CD4-positive, alpha-beta T cell treated with Interleukin-2 at 100 ng/mL for 4 hours (primary cell): ENCODE data around the gene CARS2.
"Not testable (repeated sequence)": the region's sequence is repeated elsewhere in the genome, so short reads cannot be mapped to it uniquely, and the experiment has no call there.

Experiments
- DNase-seq: peaks from one replicate; pipeline ENCODE4 v3.0.0-alpha.2; 2020; ENCODE audit warnings: low spot score

Gene CARS2

GRCh38 chr13:110637747-110638146 lies 68.2 kb downstream of the CARS2 start:
- no peak for DNase-seq

DNA sequence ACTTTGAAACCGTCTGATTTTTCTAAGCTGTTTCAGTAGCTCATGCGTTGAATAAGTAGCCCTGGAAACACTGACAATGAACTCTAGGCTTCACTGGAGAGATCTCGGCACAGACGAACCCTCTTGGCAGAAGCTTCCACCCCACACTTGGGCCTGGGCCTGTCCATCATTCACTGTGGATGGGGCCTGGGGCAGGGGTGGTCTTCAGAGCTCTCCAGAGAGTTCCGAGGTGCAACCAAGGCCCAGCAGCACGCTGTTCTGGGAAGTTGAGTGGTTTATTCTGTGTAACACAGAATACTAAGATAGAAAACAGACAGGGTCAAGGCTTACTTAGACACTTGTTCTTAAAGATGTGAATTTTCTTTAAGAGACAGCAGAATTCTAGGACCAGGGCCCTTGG lies 68.6 kb downstream of the CARS2 start:
- no peak for DNase-seq

DNA sequence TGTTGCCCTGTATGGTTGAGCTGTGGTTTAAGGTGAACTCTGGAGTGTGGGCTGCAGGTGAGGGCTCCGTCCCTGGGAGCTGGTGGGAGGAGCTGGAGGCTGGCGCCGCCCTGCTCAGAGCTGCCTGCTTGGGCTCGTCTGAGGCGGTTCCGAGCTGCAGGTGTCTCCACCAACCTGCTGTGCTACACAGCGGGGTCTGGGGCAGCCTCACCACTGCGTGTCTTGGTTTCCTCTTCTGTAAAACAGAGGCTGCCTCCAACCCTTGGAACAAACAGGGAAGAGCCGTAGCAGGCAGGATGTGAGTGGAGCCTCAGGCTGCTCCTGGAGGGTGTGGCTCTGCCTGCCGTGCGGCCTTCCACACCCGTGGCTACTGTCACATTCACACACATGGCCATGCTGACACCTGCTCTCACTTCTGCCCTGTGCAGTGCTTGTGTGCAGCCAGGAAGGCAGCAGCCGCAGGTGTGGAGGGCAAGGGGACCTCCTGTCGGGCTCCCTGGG lies 69.2 kb downstream of the CARS2 start:
- no peak for DNase-seq

- DNase-seq, result no peak
Measured at GRCh38 chr13:110636053-110636475, 69.9 kb downstream of the CARS2 start.

DNA sequence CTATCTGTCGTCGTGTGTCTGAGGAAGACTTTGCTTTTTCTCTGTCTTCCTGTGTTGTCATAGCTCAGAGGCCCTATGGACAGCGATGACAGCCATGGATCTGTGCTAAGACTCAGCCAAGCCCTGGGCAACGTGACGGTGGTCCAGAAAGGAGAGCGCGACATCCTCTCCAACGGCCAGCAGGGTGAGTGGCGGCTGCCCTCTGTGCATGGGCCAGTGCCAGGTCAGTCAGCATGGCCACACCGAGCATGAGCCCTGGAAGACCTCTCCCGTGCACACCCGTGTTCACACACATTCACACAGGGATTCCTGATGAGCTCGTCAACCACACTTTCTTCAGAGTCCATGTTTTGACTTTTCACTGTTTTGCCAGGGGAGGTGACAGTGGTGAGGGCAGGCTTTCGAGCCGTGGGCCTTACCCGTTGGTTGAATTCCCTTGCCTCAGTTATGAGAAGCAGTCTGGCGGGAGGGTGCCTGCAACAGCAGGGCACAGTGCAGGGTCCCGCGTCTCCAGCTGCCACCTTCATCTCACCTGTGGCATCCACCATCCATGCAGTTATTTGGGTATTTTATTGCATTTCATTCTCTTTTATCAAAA lies 70.4 kb downstream of the CARS2 start:
- DNase-seq, result no peak

- no peak for DNase-seq
Measured at GRCh38 chr13:110634558-110634957, 71.4 kb downstream of the CARS2 start.

GRCh38 chr13:110633776-110634175 lies 72.1 kb downstream of the CARS2 start:
- no peak for DNase-seq

DNA sequence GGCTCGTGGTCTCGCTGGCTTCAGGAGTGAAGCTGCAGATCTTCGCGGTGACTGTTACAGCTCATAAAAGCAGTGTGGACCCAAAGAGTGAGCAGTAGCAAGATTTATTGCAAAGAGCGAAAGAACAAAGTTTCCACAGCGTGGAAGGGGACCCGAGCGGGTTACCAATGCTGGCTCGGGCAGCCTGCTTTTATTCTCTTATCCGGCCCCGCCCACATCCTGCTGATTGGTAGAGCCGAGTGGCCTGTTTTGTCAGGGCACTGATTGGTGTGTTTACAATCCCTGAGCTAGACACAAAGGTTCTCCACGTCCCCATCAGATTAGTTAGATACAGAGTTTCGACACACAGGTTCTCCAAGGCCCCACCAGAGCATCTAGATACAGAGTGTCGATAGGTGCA lies 73.7 kb downstream of the CARS2 start:
- DNase-seq, result not testable (repeated sequence)

- no peak for DNase-seq
Measured at GRCh38 chr13:110630566-110631119, 75.3 kb downstream of the CARS2 start.

DNA sequence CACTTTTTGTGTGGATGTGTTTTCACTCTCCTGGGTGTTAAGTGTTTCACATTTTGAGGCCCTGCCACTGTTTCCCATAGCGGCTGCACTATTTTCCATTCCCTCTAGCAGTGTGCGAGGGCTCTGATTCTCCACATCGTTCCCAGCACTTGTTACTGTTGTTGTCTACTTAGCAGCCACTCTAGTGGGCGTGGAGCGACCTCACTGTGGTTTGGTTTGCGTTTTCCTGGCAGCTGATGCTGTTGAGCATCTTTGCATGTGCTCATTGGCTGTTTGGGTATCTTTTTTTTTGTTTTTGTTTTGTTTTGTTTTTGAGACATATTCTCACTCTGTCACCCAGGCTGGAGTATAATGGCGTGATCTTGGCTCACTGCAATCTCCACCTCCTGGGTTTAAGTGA lies 76.2 kb downstream of the CARS2 start:
- DNase-seq, result peak; percentile 23

GRCh38 chr13:110628952-110629701 lies 76.8 kb downstream of the CARS2 start:
- no peak for DNase-seq

GRCh38 chr13:110628477-110628793 lies 77.5 kb downstream of the CARS2 start:
- DNase-seq, result no peak

DNA sequence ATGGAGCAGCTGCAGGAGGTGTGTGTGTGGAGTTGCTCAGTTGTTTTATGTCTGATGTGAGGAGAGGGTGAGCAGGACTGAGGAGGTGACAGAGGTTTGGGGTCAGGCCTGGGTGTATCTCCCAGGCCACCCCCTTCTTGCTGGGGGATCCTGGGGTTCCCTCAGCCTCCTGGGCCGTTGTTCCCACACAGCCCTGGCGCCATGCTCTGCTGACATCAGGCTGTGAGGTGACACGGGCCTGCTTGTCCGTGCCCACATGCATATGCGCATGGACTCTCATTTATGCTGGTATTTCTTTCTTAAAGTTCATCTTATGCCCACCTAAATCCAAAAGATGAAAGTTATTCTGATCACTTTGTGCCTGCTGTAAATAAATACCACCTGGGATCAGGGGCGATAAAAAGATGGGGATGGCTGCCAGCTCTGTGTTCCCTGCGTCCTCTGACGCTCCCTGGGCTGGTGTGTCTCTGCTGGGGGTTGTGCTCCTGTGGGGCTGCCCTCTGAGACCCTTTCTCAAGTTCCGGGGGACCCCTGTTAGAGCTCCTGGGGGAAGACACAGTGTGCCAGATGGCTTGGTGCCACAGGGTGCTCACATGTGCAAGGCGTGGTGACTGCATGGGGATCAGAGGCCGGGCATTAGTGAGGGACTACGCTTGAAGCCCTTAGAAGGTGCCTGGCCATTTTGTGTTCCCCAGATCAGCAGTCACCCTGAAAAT lies 78.0 kb downstream of the CARS2 start:
- DNase-seq, result no peak

- no peak for DNase-seq
Measured at GRCh38 chr13:110627351-110627750, 78.6 kb downstream of the CARS2 start.

DNA sequence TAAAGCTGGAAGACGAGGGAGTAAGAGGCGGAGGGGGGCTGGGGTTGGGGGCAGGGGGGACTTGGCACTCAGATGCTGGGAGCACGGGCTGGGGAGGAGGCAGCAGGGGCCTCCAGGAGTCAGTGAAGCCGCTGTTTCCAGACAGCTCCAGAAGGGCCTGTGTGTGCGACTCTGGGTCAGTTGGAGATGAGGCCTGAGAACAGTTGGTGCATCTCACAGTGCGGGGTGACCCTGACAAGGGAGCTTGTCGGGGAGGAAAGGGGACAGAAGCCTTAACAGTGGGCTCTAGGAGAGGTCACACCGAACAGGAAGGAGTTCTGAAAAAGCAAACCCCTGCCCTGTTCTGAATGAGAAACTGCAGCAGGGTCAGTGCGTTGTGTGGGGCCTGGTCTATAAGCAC lies 79.4 kb downstream of the CARS2 start:
- DNase-seq, result no peak

DNA sequence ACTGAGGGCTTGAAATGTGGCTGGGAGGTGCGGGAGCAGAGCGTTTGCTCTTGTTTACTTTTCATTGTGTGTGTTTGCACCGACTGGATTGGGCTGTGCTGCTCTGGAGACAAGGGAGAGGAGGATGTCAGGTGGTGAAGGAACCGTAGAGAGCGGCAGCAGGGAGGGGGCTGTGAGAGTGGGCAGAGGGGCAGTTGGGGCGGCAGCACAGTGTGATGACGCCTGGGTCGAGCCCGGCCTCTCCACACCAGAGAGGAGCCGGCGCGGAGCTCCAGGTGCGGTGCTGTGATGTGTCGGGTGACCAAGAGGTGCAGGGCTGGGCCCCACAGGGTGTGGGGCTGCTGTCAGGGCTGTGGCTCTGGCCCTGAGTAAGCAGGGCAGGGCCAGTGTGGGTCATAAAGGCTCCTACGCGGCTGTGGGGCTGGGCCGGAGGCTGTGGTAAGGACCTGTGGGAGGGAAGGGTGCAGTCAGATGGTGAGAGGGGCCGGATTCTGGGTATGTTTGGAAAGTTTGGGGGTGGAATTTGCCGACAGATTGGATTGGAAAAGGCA lies 80.1 kb downstream of the CARS2 start:
- DNase-seq, result no peak

GRCh38 chr13:110624766-110625756 lies 80.9 kb downstream of the CARS2 start:
- no peak for DNase-seq

DNA sequence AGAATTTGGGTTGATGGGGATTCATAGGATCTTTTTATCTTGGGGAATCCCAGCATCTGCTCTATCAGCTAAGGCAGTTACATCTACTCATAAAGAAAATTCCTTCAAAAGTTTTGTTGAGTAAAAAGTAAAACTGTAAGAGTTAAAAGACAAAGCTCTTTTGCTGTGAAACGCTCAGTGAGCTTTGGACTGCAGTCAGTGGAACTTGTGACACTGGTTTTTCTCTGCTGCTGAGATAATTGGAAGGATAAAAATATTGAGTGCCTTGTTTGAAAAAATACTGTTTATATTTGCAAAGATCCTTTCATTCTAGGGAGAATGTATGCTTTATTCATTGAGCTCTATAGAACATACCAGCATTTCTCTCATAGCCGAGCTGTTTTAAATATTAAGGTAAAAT lies 85.3 kb downstream of the CARS2 start:
- no peak for DNase-seq

DNA sequence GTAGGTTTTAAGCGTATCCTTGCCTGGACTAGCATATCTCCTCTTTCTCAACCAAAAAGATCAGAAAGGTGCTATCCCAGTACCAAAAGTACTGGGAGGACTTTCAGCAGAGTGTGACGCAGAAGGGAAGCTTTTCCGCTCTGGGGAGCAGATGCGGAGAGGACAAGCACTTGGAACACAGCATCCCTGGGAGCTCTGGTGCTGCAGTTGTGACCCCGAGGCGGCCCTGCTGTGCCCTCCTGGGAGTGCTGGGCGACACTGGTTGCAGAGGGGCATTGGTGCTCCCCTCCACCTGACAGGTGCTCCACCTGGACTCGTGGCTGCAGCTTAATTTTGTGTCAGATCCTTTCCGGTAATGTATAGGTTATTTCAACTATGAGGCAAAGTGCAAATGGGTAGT lies 87.1 kb downstream of the CARS2 start:
- DNase-seq, result no peak

- no peak for DNase-seq
Measured at GRCh38 chr13:110618167-110618566, 87.7 kb downstream of the CARS2 start.

GRCh38 chr13:110617321-110618072 lies 88.4 kb downstream of the CARS2 start:
- DNase-seq, result no peak
